Muscle of arm (tissue), 12 donors: ENCODE results near the gene B4GALNT4. TPM values are rescaled to one million over a fixed set of nuclear protein-coding genes. Genes with fewer than 3 reads are reported as not detected.
"Not testable (repeated sequence)": the region's sequence is repeated elsewhere in the genome, so short reads cannot be mapped to it uniquely, and the experiment has no call there.

Experiments
- DNase-seq: peaks from one replicate; pipeline ENCODE4 v3.0.0-alpha.2; 2013
- polyA plus RNA-seq, 12 donors: library from polyadenylated mRNA; unstranded; fragments of 120-200 nt; gene quantifications; one replicate each; pipeline ENCODE4 v1.2.1, GENCODE V29; 2013; ENCODE audit not compliant: insufficient read length in 12 of 12

The B4GALNT4 gene
- polyA plus RNA-seq, 12 donors: 8.1 to 55.6 (median 14.5) TPM; not detected in 1

DNA sequence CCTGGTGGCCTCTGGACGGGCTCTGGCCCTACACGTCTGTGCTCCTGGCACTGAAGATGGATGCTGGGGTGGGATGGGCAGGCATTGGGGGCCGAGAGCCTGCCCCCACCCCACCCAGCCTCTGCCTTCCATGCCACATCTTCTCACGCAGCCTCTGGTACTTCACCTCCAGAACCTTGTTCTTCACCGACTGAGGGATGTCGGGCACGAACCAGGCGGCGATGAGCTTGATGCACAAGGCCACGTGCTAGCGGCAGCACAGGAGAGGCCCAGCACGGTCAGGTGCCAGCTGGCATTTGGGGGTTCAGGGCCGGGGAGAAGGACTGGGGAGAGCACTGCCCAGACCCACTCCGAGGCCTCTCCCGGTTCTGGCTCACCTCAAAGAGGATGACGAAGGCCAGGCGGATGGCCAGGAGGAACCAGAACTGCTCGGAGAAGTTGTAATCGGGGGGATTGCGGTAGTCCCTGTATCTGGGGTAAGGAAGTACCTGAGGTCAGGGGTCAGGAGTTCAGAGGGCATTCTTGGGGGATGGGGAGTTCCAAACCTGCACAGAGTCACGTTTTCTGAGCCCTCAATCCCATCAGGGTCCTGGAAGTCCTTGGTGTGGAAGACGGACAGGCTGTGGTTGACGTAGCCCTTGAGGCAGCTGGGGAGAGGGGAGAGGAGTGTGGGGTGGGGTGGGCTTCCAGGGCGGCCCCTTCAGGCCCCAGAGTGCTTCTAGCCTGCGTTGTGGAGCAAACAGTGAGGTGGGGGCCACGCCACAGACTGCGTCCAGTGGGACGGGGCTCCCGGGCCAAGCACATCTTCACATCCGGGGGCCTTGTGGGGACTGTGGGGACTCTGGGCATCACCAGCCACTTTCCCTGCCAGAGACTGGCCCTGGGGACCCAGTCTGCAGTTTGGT, 49.3 kb downstream of the B4GALNT4 start:
- DNase-seq: no peak

DNA sequence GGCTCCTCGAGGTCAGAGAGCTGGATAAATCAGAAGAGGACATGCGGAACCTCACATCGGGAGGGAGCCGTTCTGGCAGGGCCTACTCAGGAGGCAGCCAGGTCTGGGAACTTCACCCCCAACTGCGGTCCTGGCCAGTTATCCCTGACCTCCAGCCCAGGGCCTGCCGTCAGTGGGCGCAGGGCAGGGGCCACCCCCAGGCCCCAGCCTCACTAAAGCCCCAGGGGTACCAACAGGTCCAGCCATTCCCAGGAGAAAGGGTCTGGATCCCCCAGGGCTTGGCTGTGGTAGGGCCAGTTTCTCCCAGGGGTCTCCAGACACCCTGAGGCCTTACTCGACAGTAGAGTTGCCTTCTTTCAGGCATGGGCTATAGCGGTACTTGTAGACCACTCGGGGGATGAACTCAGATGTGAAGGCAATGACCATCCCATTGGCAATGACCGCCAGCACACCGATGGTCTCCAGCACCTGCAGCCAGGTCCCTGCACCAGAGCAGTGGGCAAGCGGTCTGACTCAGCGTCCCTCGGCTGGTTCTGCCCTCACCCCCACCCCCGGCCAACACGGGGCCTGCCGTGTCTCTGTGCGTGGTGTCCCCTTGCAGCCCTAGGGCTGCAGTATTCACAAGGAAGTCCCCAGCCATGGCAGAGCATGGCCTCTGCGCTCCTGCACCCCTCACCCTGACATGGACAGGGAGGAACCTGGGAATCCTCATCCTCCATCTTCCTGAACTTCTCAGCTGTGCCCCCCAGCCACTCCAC, 50.1 kb downstream of the B4GALNT4 start:
- DNase-seq: no peak

DNA sequence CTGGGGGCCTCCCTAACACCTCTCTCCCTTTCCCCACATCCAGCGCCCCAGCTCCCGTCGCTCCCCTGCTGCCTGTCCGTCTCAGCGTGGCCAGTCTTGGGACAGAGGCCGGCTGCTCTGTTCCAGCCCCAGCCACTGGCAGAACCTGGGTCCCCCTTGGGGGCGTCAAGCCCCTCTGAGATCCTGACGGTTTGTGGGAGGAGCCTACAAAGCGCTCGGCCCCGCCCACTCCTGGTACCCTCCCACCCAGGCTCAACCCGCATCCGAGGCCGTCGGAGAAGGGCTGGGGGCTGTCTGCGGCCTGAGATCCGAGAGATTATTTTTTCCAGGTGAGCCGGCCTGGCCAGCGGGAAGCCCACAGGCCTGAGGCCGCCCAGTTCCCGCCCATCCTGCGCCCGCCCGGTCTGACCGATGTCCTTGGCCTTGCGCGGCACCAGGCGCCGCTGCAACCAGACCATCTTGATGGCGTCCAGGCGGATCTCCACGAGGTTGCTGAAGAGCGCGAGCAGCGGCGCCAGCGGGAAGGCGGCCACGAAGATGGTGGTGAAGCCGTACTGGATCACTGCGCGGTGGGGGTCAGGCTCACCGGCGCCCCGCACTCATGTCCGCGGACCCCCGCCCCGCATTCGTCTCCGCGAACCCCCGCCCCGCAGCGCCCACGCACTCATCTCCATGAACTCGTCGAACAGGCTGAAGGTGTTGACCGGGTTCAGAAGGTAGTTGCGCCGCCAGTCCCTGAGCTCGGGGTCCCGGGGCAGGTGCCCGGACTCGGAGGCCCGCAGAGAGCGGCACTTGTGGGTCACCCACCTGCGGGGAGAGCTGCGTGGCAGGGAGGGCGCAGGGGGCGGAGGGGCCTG, 51.0 kb downstream of the B4GALNT4 start:
- DNase-seq: no peak

DNA sequence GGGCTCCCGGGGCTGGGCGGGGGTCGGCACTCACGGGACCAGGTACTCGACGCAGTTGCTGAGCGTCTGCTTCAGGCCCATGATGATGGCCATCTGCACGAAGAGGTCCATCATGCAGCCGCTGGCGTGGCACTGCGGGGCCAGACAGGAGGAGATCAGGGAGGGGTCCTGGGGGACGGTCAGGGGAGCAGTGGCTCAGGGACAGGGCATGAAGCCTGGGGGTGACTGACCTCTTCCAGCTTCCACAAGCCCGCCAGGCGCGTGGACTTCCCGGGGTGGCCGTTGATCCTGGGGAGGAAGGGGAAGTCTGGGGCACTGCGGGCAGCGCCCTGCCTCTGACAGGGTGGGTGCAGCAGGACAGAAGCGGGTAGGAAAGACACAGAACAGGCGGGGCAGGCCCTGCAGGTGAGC, 51.6 kb downstream of the B4GALNT4 start:
- DNase-seq: no peak

DNA sequence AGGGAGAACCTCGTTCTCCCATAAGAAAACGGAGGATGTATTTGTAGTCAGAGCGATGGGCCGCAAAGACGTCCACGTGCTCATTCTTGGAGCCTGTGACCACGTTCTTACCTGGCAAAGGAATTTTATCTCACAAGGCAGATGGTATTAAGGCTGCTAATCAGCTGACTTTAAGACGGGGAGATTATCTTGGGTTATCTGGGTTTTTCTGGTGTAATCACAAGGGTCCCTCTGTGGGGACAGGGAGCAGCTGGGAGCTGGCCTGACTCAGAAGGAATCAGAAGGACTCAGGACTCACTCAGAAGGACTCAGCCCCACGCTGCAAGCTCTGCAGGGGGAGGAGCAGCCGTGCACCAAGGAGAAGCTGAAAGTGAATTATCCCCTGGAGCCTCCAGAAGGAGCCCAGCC, 53.0 kb downstream of the B4GALNT4 start:
- DNase-seq: no peak

DNA sequence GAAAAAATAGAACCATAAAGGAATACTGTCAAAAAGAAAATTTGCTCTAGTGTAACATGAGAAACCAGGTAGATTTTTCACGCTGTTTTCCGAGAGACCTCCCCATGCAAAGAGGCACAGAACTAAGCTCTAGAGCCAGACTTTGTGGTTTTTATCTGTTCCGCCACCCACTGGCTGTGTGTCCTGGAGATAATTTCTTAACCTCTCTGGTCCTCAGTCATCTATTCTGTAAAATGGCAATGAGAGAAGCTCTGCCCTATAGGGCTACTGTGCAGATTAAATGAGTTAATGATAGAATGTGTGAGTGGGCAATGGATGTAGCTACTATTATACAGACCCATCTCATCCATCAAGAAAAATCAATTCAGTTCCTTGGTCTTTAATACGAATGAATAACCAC, 54.9 kb downstream of the B4GALNT4 start:
- DNase-seq: no peak

DNA sequence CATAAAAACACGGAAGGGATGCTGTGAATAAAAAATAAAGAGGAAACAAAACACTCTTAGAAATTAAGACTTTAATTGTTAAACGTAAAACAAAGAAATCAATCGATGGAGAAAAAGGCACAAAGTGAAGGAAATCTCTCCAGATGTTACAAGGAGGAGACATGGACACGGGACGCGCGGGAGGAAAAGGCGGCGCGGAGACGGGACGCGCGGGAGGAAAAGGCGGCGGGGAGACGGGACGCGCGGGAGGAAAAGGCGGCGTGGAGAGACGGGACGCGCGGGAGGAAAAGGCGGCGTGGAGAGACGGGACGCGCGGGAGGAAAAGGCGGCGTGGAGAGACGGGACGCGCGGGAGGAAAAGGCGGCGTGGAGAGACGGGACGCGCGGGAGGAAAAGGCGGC, 55.5 kb downstream of the B4GALNT4 start:
- DNase-seq: not testable (repeated sequence)

DNA sequence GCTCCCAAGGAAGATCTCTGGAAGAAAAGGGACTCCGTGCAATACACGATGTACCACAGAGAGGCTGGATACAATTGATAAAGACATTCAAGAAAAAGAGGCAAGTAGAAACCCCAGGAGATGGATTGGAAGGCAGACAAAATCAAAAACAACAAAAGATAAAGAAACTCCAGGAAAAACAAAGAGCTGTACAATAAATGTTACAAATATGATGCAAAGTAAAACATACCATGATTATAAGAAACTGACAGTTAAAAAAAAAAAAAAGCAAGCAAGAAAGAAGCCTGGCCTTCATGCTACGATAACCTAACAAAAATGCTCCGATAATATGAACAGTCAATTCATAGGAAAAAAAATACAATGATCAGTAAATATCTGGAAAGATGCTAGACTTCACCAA, 56.0 kb downstream of the B4GALNT4 start:
- no peak for DNase-seq

DNA sequence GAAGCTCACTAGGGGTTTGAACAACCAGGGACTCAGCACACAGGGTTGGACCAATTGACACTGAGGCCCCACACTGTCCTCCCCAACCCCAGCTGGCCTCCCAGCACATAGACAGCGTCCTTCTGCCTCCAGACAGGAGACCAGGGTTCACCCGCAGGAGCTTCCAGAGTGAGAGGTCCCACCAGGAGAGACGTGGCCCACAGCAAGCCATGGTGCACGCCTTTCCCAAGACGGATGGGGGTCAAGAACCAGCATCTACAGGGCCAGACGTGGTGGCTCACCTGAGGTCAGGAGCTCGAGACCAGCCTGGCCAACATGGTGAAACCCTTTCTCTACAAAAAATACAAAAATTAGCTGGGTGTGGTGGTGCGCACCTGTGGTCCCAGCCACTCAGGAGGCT, 57.6 kb downstream of the B4GALNT4 start:
- no peak for DNase-seq

DNA sequence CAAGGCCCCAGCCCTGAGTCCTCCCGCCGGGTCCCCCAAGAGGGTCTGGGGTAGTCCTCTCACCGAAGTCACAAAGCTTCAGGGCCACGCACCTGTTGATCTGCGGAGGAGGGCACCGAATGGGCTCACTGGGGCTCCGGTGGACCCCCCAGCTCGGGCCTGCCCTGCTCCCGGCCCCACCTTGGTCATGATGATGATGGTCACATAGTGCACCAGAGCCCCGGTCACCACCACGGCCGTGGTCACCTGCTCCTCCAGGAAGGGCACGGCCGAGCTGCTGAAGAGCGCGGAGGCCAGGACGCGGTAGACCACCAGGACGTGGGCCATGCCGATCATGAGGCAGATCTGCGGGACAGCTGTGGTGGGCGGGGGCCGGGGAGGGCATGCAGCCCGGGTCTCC, 59.0 kb downstream of the B4GALNT4 start:
- DNase-seq: no peak

DNA sequence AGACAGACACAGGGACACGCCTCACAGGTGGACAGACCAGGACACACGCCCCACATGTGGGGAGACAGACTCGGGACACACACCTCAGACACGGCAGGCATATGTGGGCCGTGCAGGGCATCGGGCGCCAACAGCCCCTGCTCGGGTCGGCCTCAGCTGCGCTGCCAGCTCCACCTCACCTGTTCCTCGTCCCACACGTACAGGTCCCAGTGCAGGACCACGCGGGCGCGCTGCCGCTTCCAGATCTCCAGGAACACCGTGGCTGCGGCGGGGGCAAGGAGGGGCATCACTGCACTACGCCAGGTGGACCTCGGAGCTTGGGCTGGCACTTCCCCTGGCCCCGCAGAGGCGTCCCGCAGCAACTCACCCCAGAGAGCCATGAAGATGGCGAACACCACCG, 60.1 kb downstream of the B4GALNT4 start:
- DNase-seq: no peak

DNA sequence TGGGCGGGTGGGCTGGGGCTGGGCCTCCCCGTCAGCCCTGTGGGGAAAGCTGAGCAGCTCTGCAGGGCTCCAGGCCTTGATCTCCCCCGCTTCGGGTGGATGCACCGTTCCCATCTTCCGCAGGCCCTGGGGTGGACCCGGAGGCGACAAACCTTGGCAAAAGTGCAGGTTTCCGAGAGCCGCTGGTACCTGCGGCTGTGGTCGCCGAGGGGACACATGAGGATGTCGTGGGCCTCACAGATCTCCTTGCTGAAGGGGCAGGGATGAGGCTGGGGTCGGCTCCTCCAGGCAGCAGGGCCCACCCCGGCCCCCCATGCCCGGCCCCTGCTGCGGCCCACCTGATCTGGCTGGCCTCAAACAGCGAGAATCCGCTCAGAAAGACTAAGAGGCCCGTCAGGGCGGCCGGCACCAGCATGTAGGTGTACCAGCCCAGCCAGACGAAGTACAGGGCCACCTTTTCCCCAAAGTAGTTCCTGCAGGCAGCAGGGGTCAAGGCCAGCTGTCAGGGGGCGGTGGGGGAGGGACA, 60.7 kb downstream of the B4GALNT4 start:
- no peak for DNase-seq

Other genes with a start within 250 kb of the B4GALNT4 start
- not detected for gene SCGB1C1, start 176.4 kb upstream of the B4GALNT4 start, polyA plus RNA-seq
- gene BET1L, start 162.1 kb upstream of the B4GALNT4 start, polyA plus RNA-seq: 10 to 100 TPM in 11 of 12 donors, not detected in 1; 28.4 to 42.3 (median 36.0) TPM
- gene RIC8A, start 161.8 kb upstream of the B4GALNT4 start, polyA plus RNA-seq: 100 to 1,000 TPM in 1 of 12 donors, 10 to 100 TPM in 10, not detected in 1; 39.7 to 116 (median 55.6) TPM
- 10 to 100 TPM in 11 of 12 donors, not detected in 1; 17.8 to 44.5 (median 21.1) TPM for gene SIRT3, start 133.2 kb upstream of the B4GALNT4 start, polyA plus RNA-seq
- 100 to 1,000 TPM in 6 of 12 donors, 10 to 100 TPM in 5, not detected in 1; 87.0 to 117 (median 103) TPM for gene PSMD13, start 132.5 kb upstream of the B4GALNT4 start, polyA plus RNA-seq
- gene NLRP6, start 91.1 kb upstream of the B4GALNT4 start, polyA plus RNA-seq: not detected
- gene PGGHG, start 80.4 kb upstream of the B4GALNT4 start, polyA plus RNA-seq: 10 to 100 TPM in 5 of 12 donors, 1 to 10 TPM in 6, not detected in 1; 5.6 to 14.9 (median 9.0) TPM
- under 1 TPM in 1 of 12 donors, not detected in 11; 0.45 TPM for gene IFITM5, start 70.0 kb upstream of the B4GALNT4 start, polyA plus RNA-seq
- 100 to 1,000 TPM in 2 of 12 donors, 10 to 100 TPM in 9, not detected in 1; 47.9 to 173 (median 75.0) TPM for gene IFITM2, start 61.7 kb upstream of the B4GALNT4 start, polyA plus RNA-seq
- 10 to 100 TPM in 9 of 12 donors, 1 to 10 TPM in 1, not detected in 2; 9.9 to 21.3 (median 14.1) TPM for gene IFITM1, start 55.5 kb upstream of the B4GALNT4 start, polyA plus RNA-seq
- gene IFITM3, start 48.6 kb upstream of the B4GALNT4 start, polyA plus RNA-seq: 100 to 1,000 TPM in 11 of 12 donors, not detected in 1; 155 to 302 (median 238) TPM
- gene PKP3, start 24.7 kb downstream of the B4GALNT4 start, polyA plus RNA-seq: 10 to 100 TPM in 3 of 12 donors, 1 to 10 TPM in 1, under 1 TPM in 4, not detected in 4; 0.24 to 30.6 (median 2.7) TPM
- 10 to 100 TPM in 9 of 12 donors, 1 to 10 TPM in 2, not detected in 1; 6.8 to 22.7 (median 11.2) TPM for gene SIGIRR, start 45.5 kb downstream of the B4GALNT4 start, polyA plus RNA-seq
- 10 to 100 TPM in 2 of 12 donors, 1 to 10 TPM in 2, under 1 TPM in 7, not detected in 1; 0.08 to 14.1 (median 0.31) TPM for gene ANO9, start 72.5 kb downstream of the B4GALNT4 start, polyA plus RNA-seq
- 10 to 100 TPM in 11 of 12 donors, not detected in 1; 22.7 to 52.4 (median 26.0) TPM for gene PTDSS2, start 80.8 kb downstream of the B4GALNT4 start, polyA plus RNA-seq
- gene RNH1, start 137.7 kb downstream of the B4GALNT4 start, polyA plus RNA-seq: 100 to 1,000 TPM in 1 of 12 donors, 10 to 100 TPM in 10, not detected in 1; 69.4 to 126 (median 78.8) TPM
- 100 to 1,000 TPM in 6 of 12 donors, 10 to 100 TPM in 5, not detected in 1; 62.1 to 123 (median 101) TPM for gene HRAS, start 166.1 kb downstream of the B4GALNT4 start, polyA plus RNA-seq
- gene LRRC56, start 168.0 kb downstream of the B4GALNT4 start, polyA plus RNA-seq: 1 to 10 TPM in 10 of 12 donors, not detected in 2; 1.7 to 8.2 (median 4.3) TPM
- 1 to 10 TPM in 1 of 12 donors, under 1 TPM in 9, not detected in 2; 0.17 to 2.5 (median 0.50) TPM for gene LMNTD2, start 191.2 kb downstream of the B4GALNT4 start, polyA plus RNA-seq
- 10 to 100 TPM in 1 of 12 donors, 1 to 10 TPM in 10, not detected in 1; 1.7 to 15.5 (median 2.4) TPM for gene RASSF7, start 191.5 kb downstream of the B4GALNT4 start, polyA plus RNA-seq
- gene PHRF1, start 207.0 kb downstream of the B4GALNT4 start, polyA plus RNA-seq: 10 to 100 TPM in 11 of 12 donors, not detected in 1; 13.6 to 31.4 (median 14.8) TPM
- gene IRF7, start 246.5 kb downstream of the B4GALNT4 start, polyA plus RNA-seq: 10 to 100 TPM in 5 of 12 donors, 1 to 10 TPM in 6, not detected in 1; 6.6 to 15.3 (median 9.9) TPM